NT2/D1 (cell line): ENCODE data around the gene UPF2.

Experiments
- DNase-seq: peaks from one replicate; pipeline ENCODE4 v3.0.0-alpha.2; 2011; ENCODE audit warnings: low read depth, low spot score
- H3K27me3 ChIP-seq: 2 replicates; pipeline ENCODE4 v1.6.0; 2011; ENCODE audit warnings: mild to moderate bottlenecking; ENCODE audit not compliant: insufficient read length, insufficient read depth
- H3K36me3 ChIP-seq: 2 replicates; pipeline ENCODE4 v1.6.1; 2011; ENCODE audit warnings: mild to moderate bottlenecking, low read length, mixed read lengths; ENCODE audit not compliant: insufficient read depth, insufficient read length
- H3K4me1 ChIP-seq: 2 replicates; pipeline ENCODE4 v1.5.1; 2011; ENCODE audit not compliant: insufficient read depth, insufficient read length
- H3K4me3 ChIP-seq: 2 replicates; pipeline ENCODE4 v1.5.1; 2011; ENCODE audit warnings: low read depth; ENCODE audit not compliant: insufficient read length
- H3K9ac ChIP-seq: 2 replicates; pipeline ENCODE4 v1.6.0; 2011; ENCODE audit warnings: low read depth; ENCODE audit not compliant: insufficient read length
- H3K9me3 ChIP-seq: 2 replicates; pipeline ENCODE4 v1.5.1; 2011; ENCODE audit warnings: mild to moderate bottlenecking, low read length; ENCODE audit not compliant: insufficient read depth
- SUZ12 ChIP-seq: IDR thresholded peaks from 2 replicates; pipeline ENCODE4 v1.6.1; 2011; ENCODE audit not compliant: insufficient read length, insufficient read depth; ENCODE audit errors: extremely low read depth
- YY1 ChIP-seq: IDR thresholded peaks from 2 replicates; pipeline ENCODE4 v1.6.1; 2011; ENCODE audit not compliant: insufficient read length, insufficient read depth
- ZNF274 ChIP-seq: IDR thresholded peaks from 2 replicates; pipeline ENCODE4 v1.6.1; 2011; ENCODE audit warnings: mild to moderate bottlenecking, low read depth, low read length

The UPF2 gene

GRCh38 chr10:11901036-11901301 lies 141.6 kb downstream of the UPF2 start:
- no peaks in the 10 kb centered on the region for H3K36me3 ChIP-seq
- TF ChIP-seq YY1 (no peak), ZNF274 (no peak)
- H3K4me1 ChIP-seq, result peaks cover 11% of the 10 kb centered on the region
- H3K27me3 ChIP-seq, result no peaks in the 10 kb centered on the region
- no peak overlapping the region for H3K4me3 ChIP-seq
- H3K9ac ChIP-seq, result no peak overlapping the region
- H3K9me3 ChIP-seq, result no peaks in the 10 kb centered on the region
- DNase-seq, result no peak

- Histone ChIP-seq H3K9me3 (no peaks in the 10 kb centered on the region), H3K4me3 (no peak overlapping the region), H3K4me1 (peaks cover 11% of the 10 kb centered on the region), H3K9ac (no peak overlapping the region), H3K36me3 (no peaks in the 10 kb centered on the region), H3K27me3 (no peaks in the 10 kb centered on the region)
- DNase-seq, result no peak
- no peak for TF ChIP-seq YY1
- no peak for TF ChIP-seq ZNF274
- TF ChIP-seq SUZ12, result no peak
Observed at GRCh38 chr10:11899067-11899876, 143.3 kb downstream of the UPF2 start.

GRCh38 chr10:11898372-11899066 lies 144.1 kb downstream of the UPF2 start:
- no peak for TF ChIP-seq ZNF274
- TF ChIP-seq YY1, result no peak
- no peak for TF ChIP-seq SUZ12
- Histone ChIP-seq H3K27me3 (no peaks in the 10 kb centered on the region), H3K9ac (no peak overlapping the region), H3K36me3 (no peaks in the 10 kb centered on the region), H3K4me1 (peaks cover 11% of the 10 kb centered on the region), H3K4me3 (no peak overlapping the region), H3K9me3 (no peaks in the 10 kb centered on the region)
- DNase-seq, result no peak

- H3K27me3 ChIP-seq, result no peaks in the 10 kb centered on the region
- no peak overlapping the region for H3K9ac ChIP-seq
- no peaks in the 10 kb centered on the region for H3K9me3 ChIP-seq
- DNase-seq, result no peak
- H3K4me1 ChIP-seq, result peaks cover 11% of the 10 kb centered on the region
- H3K36me3 ChIP-seq, result no peaks in the 10 kb centered on the region
- TF ChIP-seq ZNF274 (no peak), YY1 (no peak), SUZ12 (no peak)
- no peak overlapping the region for H3K4me3 ChIP-seq
Observed at GRCh38 chr10:11898033-11898371, 144.6 kb downstream of the UPF2 start.

- no peak for TF ChIP-seq YY1
- TF ChIP-seq ZNF274, result no peak
- no peak for TF ChIP-seq SUZ12
- no peak for DNase-seq
- Histone ChIP-seq H3K36me3 (no peaks in the 10 kb centered on the region), H3K9ac (no peak overlapping the region), H3K4me3 (no peak overlapping the region), H3K9me3 (no peaks in the 10 kb centered on the region), H3K4me1 (peaks cover 11% of the 10 kb centered on the region), H3K27me3 (no peaks in the 10 kb centered on the region)
Observed at GRCh38 chr10:11896549-11897200, 145.9 kb downstream of the UPF2 start.

GRCh38 chr10:11895598-11895997 lies 147.0 kb downstream of the UPF2 start:
- Histone ChIP-seq H3K9me3 (no peaks in the 10 kb centered on the region), H3K27me3 (no peaks in the 10 kb centered on the region), H3K9ac (no peak overlapping the region), H3K36me3 (no peaks in the 10 kb centered on the region), H3K4me1 (peaks cover 11% of the 10 kb centered on the region), H3K4me3 (no peak overlapping the region)
- TF ChIP-seq SUZ12, result no peak
- TF ChIP-seq YY1, result no peak
- TF ChIP-seq ZNF274, result no peak
- no peak for DNase-seq

GRCh38 chr10:11895108-11895466 lies 147.5 kb downstream of the UPF2 start:
- H3K4me3 ChIP-seq, result no peak overlapping the region
- no peak for DNase-seq
- no peaks in the 10 kb centered on the region for H3K36me3 ChIP-seq
- no peaks in the 10 kb centered on the region for H3K27me3 ChIP-seq
- no peak for TF ChIP-seq YY1
- TF ChIP-seq SUZ12, result no peak
- no peak for TF ChIP-seq ZNF274
- no peaks in the 10 kb centered on the region for H3K9me3 ChIP-seq
- peaks cover 11% of the 10 kb centered on the region for H3K4me1 ChIP-seq
- H3K9ac ChIP-seq, result no peak overlapping the region
